ENCODE measurements around the gene PGAP6. TPM values are rescaled to one million over a fixed set of nuclear protein-coding genes. Genes with fewer than 3 reads are reported as not detected.

The PGAP6 gene
- total and polyA plus RNA-seq, 2 of the 13 experiments (the other 11 are each of a cell fraction or from before 2014, with no cell fraction given), result 52.7 to 136 TPM

- in situ Hi-C loops (cut with HindIII; ENCODE audit: extremely low pct_ligation_motif_present, low pct_unique_long_range_greater_than_20kb) (no loop called here), intact Hi-C loops (cut with micrococcal nuclease; ENCODE audit: unreplicated experiment) (no loop called here)
- no peak for DNase-seq (ENCODE audit: low spot score)
- no peak overlapping the region for H2AFZ ChIP-seq (ENCODE audit: low read length)
- 92% methylated on average over 12 of the region's 13 CpGs for WGBS (ENCODE audit: low lambda C conversion rate)
- H3K4me3 ChIP-seq (replicated peaks in 1 of 3; ENCODE audit: insufficient read depth in 1 of 3, low read depth in 2 of 3, low read length in 3 of 3), result no peak overlapping the region
- no peak overlapping the region for H3K27ac ChIP-seq (ENCODE audit: extremely low read length, insufficient read depth, low read length)
- no peak for FAIRE-seq
- ChIA-PET CTCF (ENCODE audit: low intra/inter-chr PET ratio, low total read pairs) (no interaction called here), POLR2A (interaction anchor here (0.7 kb wide), 1 partner anchor 16 kb away, joined by 3 read pairs; no protein-coding TSS in a partner anchor)
- TF ChIP-seq ZNF441 (CRISPR knock-in tag; IDR thresholded peaks at IDR 0.05; ENCODE audit: borderline replicate concordance), result no peak
- TF ChIP-seq, protein P1, sequence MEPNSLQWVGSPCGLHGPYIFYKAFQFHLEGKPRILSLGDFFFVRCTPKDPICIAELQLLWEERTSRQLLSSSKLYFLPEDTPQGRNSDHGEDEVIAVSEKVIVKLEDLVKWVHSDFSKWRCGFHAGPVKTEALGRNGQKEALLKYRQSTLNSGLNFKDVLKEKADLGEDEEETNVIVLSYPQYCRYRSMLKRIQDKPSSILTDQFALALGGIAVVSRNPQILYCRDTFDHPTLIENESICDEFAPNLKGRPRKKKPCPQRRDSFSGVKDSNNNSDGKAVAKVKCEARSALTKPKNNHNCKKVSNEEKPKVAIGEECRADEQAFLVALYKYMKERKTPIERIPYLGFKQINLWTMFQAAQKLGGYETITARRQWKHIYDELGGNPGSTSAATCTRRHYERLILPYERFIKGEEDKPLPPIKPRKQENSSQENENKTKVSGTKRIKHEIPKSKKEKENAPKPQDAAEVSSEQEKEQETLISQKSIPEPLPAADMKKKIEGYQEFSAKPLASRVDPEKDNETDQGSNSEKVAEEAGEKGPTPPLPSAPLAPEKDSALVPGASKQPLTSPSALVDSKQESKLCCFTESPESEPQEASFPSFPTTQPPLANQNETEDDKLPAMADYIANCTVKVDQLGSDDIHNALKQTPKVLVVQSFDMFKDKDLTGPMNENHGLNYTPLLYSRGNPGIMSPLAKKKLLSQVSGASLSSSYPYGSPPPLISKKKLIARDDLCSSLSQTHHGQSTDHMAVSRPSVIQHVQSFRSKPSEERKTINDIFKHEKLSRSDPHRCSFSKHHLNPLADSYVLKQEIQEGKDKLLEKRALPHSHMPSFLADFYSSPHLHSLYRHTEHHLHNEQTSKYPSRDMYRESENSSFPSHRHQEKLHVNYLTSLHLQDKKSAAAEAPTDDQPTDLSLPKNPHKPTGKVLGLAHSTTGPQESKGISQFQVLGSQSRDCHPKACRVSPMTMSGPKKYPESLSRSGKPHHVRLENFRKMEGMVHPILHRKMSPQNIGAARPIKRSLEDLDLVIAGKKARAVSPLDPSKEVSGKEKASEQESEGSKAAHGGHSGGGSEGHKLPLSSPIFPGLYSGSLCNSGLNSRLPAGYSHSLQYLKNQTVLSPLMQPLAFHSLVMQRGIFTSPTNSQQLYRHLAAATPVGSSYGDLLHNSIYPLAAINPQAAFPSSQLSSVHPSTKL (CRISPR knock-in tag; IDR thresholded peaks at IDR 0.05), result no peak
- no peak for TF ChIP-seq NCOA5 (CRISPR knock-in tag; IDR thresholded peaks at IDR 0.05)
- no peak for TF ChIP-seq KDM3A (CRISPR knock-in tag; IDR thresholded peaks at IDR 0.05; ENCODE audit: low read depth)
- no peak for TF ChIP-seq ZSCAN20 (CRISPR knock-in tag; IDR thresholded peaks at IDR 0.05; ENCODE audit: borderline replicate concordance)
- no peak for TF ChIP-seq SNAPC4 (CRISPR knock-in tag; IDR thresholded peaks at IDR 0.05)
- no peak for TF ChIP-seq FOXO1 (CRISPR knock-in tag; IDR thresholded peaks at IDR 0.05)
- no peak for TF ChIP-seq ZMYM3 (CRISPR knock-in tag; IDR thresholded peaks at IDR 0.05)
- no peak for TF ChIP-seq ZNF432 (CRISPR knock-in tag; IDR thresholded peaks at IDR 0.05; ENCODE audit: borderline replicate concordance)
- no peak for ATAC-seq
- peaks cover 5% of the 10 kb centered on the region for H3K4me1 ChIP-seq (ENCODE audit: insufficient read depth, low read length)
- H3K27me3 ChIP-seq (ENCODE audit: control insufficient read depth in 1 of 2, insufficient read depth in 2 of 2, low read length in 2 of 2), result no peaks in the 10 kb centered on the region
- peaks cover 71% of the 10 kb centered on the region for H3K79me2 ChIP-seq (ENCODE audit: insufficient read depth, low read length)
- peaks cover 45% of the 10 kb centered on the region; the same call in 1 of the 2 replicates for H4K20me1 ChIP-seq (ENCODE audit: insufficient read depth, low read length)
- H3K4me2 ChIP-seq (ENCODE audit: low read depth, low read length), result no peak overlapping the region
- no peaks in the 10 kb centered on the region for H3K9me3 ChIP-seq (ENCODE audit: low read length)
- BruUV-seq (replicated peaks), result no TSS peak
- peaks cover 11 to 48% of the 10 kb centered on the region in 2 experiments; a peak in 4 of 5 replicates for H3K36me3 ChIP-seq (replicated peaks in 1 of 2; ENCODE audit: control insufficient read depth in 1 of 2, insufficient read depth in 2 of 2, low read length in 2 of 2)
- H3K9ac ChIP-seq (ENCODE audit: insufficient read depth, low read depth, low read length), result no peak overlapping the region
These were observed 59.2 kb downstream of the PGAP6 start for GRCh38 chr16:322476-323143.
